ENCODE measurements around the gene KCNK10.

The KCNK10 gene

GRCh38 chr14:88311780-88312179, 11.3 kb downstream of the KCNK10 start:
- no peak for DNase-seq (ENCODE audit: low read depth in 2 of 2)
- no peak overlapping the region for H3K4me3 ChIP-seq (replicated peaks in 1 of 2; ENCODE audit: low read depth in 2 of 2, low read length in 2 of 2)
- TF ChIP-seq CTCF (IDR thresholded peaks at IDR 0.05; ENCODE audit: low read depth, low read length): no peak

DNA sequence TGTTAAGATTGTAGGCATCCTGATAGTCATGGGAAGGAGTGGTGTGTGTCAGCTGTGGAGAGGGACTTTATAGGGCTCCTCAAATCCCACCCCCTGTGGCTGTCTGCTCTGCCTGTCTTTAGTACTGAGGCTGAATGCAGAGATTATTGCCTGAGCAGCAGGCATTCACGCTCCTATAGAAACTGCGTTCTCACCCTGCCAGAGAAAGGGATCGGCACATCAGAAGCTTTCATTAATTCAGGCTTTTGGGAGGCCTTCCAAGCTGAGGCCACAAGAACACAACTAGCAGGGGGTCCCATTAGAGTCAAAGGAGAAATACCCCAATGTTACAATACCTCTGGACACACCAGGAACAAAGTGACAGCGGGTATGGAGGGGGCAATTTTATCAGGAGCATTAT, 12.6 kb downstream of the KCNK10 start:
- TF ChIP-seq CTCF (IDR thresholded peaks at IDR 0.05; ENCODE audit: low read depth, low read length): no peak
- no peak overlapping the region for H3K4me3 ChIP-seq (replicated peaks in 1 of 2; ENCODE audit: low read depth in 2 of 2, low read length in 2 of 2)
- DNase-seq (ENCODE audit: low read depth in 2 of 2): no peak

- TF ChIP-seq CTCF (IDR thresholded peaks at IDR 0.05; ENCODE audit: low read depth, low read length): no peak
- DNase-seq (ENCODE audit: low read depth in 2 of 2): no peak
- no peak overlapping the region for H3K4me3 ChIP-seq (replicated peaks in 1 of 2; ENCODE audit: low read depth in 2 of 2, low read length in 2 of 2)
These were observed 13.0 kb downstream of the KCNK10 start for GRCh38 chr14:88310021-88310420.

DNA sequence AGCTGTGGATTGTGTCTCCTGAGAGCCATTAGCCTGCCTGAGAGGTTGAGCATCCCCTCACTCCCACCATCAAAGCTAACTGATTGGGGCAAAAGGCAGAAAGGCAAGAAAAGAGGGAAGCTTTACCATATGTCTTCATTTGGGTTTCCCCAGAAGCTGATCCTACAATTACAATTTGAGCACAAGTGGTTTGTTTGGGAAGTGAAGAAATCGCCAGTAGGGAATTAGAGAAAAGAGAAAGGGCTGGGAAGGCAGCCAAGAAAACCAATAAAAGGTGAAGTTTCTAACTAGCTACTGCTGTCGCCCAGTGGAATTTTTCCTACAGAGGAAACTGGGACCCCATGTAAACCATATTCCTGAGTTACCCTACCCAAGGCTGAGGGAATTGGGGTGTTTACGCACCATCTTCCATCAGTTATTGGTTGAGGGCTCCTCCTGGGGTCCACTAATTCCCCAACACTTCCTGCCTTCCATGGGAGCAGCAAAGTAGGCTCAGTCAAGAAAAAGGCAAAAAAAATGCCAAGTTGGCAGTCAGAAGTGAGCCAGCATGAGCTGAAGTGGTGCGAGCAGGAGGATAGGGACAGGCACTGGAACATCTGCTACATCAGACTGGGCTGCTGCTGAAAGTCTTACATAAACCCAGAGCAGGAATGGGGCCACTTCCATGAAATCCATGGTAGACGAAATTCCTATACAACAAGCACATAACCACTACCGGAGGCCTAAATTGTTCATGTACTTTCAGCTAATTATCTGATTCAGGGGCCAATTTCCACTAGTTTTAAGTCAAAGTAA, 17.3 kb downstream of the KCNK10 start:
- TF ChIP-seq CTCF (IDR thresholded peaks at IDR 0.05; ENCODE audit: low read depth, low read length): no peak
- H3K4me3 ChIP-seq (replicated peaks in 1 of 2; ENCODE audit: low read depth in 2 of 2, low read length in 2 of 2): no peak overlapping the region
- no peak for DNase-seq (ENCODE audit: low read depth in 2 of 2)

DNA sequence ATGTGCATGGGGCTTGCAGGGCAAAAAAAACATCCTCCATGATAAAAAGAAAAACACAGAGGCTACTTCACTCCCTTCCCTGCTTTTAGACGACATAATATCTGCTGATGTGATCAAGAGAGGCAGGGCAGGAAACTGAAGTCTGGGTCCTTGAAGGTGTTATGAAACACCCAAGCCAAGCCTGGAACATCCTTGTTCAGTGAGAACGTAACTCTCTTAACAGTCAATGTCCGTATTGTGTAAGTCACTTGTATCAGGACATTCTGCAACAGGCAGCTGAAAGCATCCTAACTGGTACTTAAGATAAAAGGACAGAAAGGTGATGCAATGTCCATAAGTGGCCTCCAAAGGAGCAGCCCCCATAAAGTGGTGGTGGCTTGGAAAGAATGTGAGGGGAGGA, 20.0 kb downstream of the KCNK10 start:
- no peak for TF ChIP-seq CTCF (IDR thresholded peaks at IDR 0.05; ENCODE audit: low read depth, low read length)
- H3K4me3 ChIP-seq (replicated peaks in 1 of 2; ENCODE audit: low read depth in 2 of 2, low read length in 2 of 2): no peak overlapping the region
- DNase-seq (ENCODE audit: low read depth in 2 of 2): no peak

GRCh38 chr14:88301381-88301780, 21.7 kb downstream of the KCNK10 start:
- TF ChIP-seq CTCF (IDR thresholded peaks at IDR 0.05; ENCODE audit: low read depth, low read length): no peak
- DNase-seq (ENCODE audit: low read depth in 2 of 2): no peak

GRCh38 chr14:88300817-88301216, 22.3 kb downstream of the KCNK10 start:
- no peak overlapping the region for H3K4me3 ChIP-seq (replicated peaks in 1 of 2; ENCODE audit: low read depth in 2 of 2, low read length in 2 of 2)
- TF ChIP-seq CTCF (IDR thresholded peaks at IDR 0.05; ENCODE audit: low read depth, low read length): no peak
- DNase-seq (ENCODE audit: low read depth in 2 of 2): no peak

More at GRCh38 chr14:88301381-88301780, 21.7 kb downstream of the KCNK10 start:
- no peak overlapping the region for H3K4me3 ChIP-seq (replicated peaks in 1 of 2; ENCODE audit: low read depth in 2 of 2, low read length in 2 of 2)

Measured in cardiac fibroblast (primary cell).